Activated CD8-positive, alpha-beta memory T cell treated with anti-CD3 and anti-CD28 coated beads, Interleukin-2, amount 50 U/mL, for 4 hours (primary cell): ENCODE measurements around the gene ZAP70.

Experiments
- DNase-seq: peaks from one replicate; pipeline ENCODE4 v3.0.0-alpha.2; 2020

The ZAP70 gene

GRCh38 chr2:97735161-97735561, 21.8 kb downstream of the ZAP70 start:
- no peak for DNase-seq

GRCh38 chr2:97736185-97736584, 22.8 kb downstream of the ZAP70 start:
- no peak for DNase-seq

- peak; percentile 8 for DNase-seq
Observed at GRCh38 chr2:97736608-97737330, 23.4 kb downstream of the ZAP70 start.

- no peak for DNase-seq
Observed at GRCh38 chr2:97737421-97738178, 24.2 kb downstream of the ZAP70 start.

DNA sequence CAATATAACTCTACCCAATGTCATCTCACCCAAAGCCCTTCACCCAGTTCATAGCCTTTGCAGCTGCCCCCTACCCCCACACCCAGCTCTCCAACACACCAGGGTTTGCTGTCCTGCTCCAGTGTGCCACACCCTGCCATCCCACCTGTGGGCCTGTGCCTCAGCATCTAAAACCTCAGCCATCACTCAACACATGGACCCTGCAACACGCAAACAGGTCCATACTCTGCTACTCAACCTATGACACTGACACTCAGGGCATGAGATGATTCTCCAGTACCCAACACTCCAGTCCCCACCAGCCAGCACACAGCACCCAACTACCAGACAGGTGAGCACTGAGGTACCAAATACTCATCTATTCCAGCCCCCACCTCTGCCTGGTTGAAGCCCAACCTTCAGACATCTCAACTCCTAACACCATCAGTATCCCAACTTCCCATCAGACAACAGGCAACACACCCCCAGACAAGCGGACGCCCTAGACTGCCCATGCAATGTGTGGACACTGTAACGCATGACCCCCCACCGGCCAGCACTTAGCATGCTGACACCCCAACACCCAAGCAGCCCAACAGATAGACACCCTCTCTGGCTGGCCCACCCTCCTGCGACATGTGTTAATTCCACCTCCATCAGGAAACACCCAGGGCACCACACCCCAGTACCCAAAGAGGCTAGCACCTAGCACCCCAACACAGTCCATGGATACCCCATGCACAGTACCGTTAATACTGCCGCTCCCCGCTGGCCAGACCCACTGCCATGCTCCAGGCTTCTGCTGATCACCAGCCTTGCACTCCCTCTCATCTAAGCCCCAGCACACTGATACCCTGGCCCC, 25.0 kb downstream of the ZAP70 start:
- DNase-seq = no peak

GRCh38 chr2:97739020-97739892, 25.9 kb downstream of the ZAP70 start:
- DNase-seq = no peak

DNA sequence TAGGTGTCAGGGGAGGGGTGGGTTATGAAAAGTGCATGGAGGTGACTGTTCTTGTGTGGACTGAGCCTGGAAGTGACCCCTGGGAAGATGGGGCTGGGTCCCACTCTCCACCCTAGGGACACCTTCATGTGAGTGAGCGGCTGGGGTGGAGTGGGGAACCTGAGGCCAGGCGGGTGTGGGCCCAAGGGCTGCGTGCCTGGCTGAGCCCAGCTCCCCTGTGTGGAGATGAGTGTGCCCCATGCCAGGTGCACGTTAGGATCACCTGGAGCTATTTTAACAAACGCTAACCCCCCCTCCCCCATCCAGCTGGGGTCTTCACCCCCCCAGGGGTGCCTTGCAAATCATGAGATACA, 26.5 kb downstream of the ZAP70 start:
- DNase-seq = no peak

DNA sequence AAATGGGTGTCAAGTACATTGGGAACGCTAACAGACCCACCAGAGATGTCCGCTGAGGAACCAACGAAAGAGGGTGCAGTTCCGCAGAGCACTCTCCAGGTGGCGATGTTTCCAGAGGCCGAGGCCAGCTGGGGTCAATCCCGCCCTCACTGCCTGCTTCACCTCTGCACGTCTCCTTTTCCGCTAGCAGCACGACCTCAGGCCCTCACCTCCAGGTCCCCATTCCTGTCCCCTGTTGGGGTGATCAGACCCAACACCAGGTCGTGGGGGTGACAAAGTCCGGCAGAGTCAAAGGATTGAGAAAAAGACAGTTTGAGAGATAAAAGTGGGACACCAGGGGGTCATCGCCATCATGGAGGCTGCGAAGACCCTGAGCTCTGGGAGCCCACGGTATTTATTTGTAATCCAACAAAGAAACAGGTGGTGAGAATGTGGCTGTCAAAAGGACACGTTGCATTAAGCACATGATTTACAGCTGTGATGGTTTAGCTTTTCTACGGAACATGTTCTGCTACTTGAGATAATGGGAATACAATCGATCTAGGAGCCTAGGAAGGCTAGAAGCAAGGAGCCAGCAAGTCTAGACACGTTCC, 27.3 kb downstream of the ZAP70 start:
- DNase-seq = peak; percentile 44

DNA sequence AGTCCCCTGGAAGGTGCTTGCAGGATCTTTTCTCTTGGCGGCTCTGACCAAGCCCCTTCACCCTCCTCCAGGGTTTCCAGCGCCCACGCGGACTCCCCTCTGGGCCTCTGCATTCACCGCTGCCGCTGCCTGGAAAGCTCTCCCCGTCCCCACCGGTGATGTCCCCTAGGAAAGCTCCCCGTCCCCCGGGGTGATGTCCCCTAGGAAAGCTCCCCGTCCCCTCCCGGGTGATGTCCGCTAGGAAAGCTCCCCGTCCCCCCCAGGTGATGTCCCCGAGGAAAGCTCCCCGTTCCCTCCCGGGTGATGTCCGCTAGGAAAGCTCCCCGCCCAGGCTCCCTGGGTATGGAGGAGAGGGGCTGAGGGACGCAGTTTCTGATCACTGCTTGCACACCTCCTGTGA, 27.9 kb downstream of the ZAP70 start:
- DNase-seq = peak; percentile 11

DNA sequence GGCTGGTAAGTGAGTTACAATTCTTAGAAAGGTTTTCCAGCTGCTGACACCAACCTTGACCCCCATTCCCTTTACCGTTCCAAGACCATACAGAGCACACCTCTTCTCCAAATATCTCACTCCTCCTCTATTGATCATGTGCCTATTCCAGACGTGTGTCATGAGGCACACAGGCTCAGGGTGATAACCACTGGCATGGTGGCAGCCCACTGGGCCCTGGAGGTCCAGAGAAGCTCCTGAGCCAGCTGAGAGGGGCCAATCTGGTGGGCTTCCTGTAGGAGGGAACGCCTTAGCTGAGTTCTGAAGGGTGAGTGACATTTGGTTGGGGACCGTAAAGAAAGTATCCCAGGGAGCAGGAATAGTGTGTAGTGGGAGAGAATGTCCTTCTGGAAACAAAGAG, 28.3 kb downstream of the ZAP70 start:
- DNase-seq = peak; percentile 7

DNA sequence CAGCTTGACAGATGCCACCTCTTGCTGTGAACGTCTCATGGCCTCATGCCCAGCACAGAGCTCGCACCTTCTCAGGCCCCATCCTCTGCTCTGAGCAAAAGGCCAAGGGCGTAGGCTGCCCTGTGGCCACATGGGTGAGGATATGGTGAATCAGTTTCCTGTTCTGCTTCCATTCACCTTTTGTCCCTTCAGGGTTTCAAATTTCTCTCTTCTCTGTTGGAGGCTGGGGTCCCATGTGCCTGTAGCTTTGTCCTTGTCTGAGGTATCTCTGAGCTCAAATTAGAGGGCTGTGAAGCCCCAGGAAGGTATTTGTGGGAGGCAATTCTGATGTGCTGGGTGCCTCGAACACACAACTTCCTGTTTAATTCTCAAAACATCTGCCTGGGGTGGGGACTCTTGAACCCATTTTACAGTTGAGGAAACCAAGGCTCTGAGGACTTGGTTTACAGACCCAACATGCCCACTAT, 29.0 kb downstream of the ZAP70 start:
- peak; percentile 11 for DNase-seq

- DNase-seq = no peak
Observed at GRCh38 chr2:97743913-97744312, 30.5 kb downstream of the ZAP70 start.

GRCh38 chr2:97745474-97746174, 32.2 kb downstream of the ZAP70 start:
- peak; percentile 45 for DNase-seq

- no peak for DNase-seq
Observed at GRCh38 chr2:97747285-97747684, 33.9 kb downstream of the ZAP70 start.

DNA sequence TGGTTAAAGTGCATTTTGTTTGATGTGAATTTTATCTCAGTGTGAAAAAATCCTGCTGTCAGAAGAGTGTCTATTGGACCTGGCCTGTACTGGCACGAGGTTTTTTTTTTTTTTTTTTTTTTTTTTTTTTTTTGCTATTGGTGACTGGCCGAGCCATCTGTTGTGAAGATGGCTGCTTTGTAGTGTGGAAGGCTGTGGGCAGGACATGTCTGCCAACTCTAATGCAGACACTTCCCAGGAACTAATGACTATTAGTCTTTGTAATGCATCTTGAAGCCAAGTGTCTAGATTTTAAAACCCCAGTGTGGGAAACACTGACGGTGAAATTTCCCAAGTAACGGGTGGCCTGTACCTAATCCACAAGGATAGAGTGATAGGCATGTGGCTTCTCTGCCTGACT, 34.3 kb downstream of the ZAP70 start:
- DNase-seq = no peak

DNA sequence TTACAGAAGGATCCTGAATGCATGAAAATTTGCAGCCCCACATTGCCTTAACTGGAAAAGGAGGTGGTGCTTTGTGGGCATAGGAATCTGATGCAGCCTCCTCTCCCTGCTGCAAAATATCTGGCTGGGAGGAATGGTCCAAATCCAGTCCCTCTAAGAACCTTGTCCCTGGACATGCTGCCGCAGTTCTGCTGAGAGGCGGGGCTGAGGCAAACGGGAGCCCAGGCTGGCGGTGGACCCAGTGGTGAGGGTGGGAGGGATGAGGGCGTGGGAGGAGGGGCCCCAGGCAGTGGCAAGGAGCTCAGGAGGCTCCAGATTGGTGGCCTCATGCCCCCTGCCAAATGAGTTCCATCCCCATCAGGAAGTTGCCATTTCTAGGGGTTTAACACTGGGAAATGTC, 36.2 kb downstream of the ZAP70 start:
- no peak for DNase-seq

- no peak for DNase-seq
Observed at GRCh38 chr2:97750017-97750416, 36.6 kb downstream of the ZAP70 start.

- no peak for DNase-seq
Observed at GRCh38 chr2:97751752-97752151, 38.4 kb downstream of the ZAP70 start.

- DNase-seq = no peak
Observed at GRCh38 chr2:97752342-97753334, 39.3 kb downstream of the ZAP70 start.

GRCh38 chr2:97754690-97755346, 41.4 kb downstream of the ZAP70 start:
- no peak for DNase-seq
